ENCODE data around the gene CYSLTR2.

- TF ChIP-seq CTCF (IDR thresholded peaks at IDR 0.05) = no peak
- no peak for TF ChIP-seq POLR2A (IDR thresholded peaks at IDR 0.05)
Measured at GRCh38 chr13:48667136-48667535, 13.4 kb downstream of the CYSLTR2 start.
